ENCODE data around the gene C1orf115. TPM values are rescaled to one million over a fixed set of nuclear protein-coding genes. Genes with fewer than 3 reads are reported as not detected.

The C1orf115 gene
- total and polyA plus RNA-seq, 8 donors, result 9.3 to 28.8 (median 14.9) TPM

DNA sequence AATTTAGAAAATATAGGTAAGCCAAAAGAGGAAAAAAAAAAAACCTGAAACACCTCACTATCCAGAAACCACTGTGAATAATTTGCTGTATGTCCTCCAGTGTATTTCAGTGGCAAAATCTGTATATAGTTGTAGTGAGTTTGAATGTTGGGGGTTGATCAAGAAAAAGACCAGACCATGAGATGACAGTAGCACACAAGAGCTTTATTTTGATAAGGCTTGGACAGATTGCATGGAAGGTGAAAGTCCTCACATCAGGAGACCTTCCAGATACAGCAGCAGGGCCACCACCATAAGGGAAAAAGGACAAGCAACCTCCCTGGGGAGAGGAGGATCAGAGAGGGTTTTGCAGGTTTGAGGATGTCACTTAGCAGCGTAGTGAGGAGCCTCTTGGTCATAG, 16.2 kb upstream of the C1orf115 start:
- WGBS, 5 donors, result 80 to 98% (median 88%) methylated on average over 1 of the region's 1 CpG
- Histone ChIP-seq H3K27me3 (peaks cover 0 to 7% (median 0%) of the 10 kb centered on the region in 3 donors), H3K27ac (no peak overlapping the region), H3K9me3 (peaks cover 0 to 10% (median 6%) of the 10 kb centered on the region in 4 donors), H3K4me3 (no peak overlapping the region), H3K36me3 (no peaks in the 10 kb centered on the region), H3K4me1 (no peaks in the 10 kb centered on the region)
- TF ChIP-seq POLR2A (IDR thresholded peaks at IDR 0.05) (no peak), POLR2AphosphoS5 (IDR thresholded peaks at IDR 0.05) (no peak), EP300 (IDR thresholded peaks at IDR 0.05) (no peak)
- TF ChIP-seq, protein P1, sequence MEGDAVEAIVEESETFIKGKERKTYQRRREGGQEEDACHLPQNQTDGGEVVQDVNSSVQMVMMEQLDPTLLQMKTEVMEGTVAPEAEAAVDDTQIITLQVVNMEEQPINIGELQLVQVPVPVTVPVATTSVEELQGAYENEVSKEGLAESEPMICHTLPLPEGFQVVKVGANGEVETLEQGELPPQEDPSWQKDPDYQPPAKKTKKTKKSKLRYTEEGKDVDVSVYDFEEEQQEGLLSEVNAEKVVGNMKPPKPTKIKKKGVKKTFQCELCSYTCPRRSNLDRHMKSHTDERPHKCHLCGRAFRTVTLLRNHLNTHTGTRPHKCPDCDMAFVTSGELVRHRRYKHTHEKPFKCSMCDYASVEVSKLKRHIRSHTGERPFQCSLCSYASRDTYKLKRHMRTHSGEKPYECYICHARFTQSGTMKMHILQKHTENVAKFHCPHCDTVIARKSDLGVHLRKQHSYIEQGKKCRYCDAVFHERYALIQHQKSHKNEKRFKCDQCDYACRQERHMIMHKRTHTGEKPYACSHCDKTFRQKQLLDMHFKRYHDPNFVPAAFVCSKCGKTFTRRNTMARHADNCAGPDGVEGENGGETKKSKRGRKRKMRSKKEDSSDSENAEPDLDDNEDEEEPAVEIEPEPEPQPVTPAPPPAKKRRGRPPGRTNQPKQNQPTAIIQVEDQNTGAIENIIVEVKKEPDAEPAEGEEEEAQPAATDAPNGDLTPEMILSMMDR (IDR thresholded peaks at IDR 0.05), result no peak
- intact Hi-C loops (cut with DNase I; ENCODE audit: low total_unique reads), result no loop called here
- DNase-seq, result no peak

DNA sequence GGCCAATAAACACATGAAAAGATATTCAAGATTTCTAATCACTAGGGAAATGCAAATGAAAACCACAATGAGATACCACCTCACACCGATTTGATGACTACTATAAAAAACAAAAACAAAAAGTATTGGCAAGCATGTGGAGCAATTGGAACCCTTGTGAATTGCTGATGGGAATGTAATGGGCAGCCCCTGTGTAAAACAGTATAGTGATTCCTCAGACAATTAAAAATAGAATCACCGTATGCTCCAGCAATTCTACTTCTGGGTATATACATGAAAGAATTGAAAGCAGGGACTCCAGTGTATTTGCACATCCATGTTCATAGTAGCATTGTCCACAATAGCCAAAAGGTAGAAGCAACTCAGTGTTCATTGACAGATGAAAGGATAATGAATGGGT, 12.9 kb upstream of the C1orf115 start:
- peaks cover 0 to 12% (median 5%) of the 10 kb centered on the region in 4 donors for H3K4me1 ChIP-seq
- TF ChIP-seq, protein P1 (IDR thresholded peaks at IDR 0.05), result no peak
- TF ChIP-seq EP300 (IDR thresholded peaks at IDR 0.05), result no peak
- no peak for TF ChIP-seq POLR2AphosphoS5 (IDR thresholded peaks at IDR 0.05)
- TF ChIP-seq POLR2A (IDR thresholded peaks at IDR 0.05), result no peak
- no peak overlapping the region for H3K27ac ChIP-seq
- intact Hi-C loops (cut with DNase I; ENCODE audit: low total_unique reads), result no loop called here
- H3K36me3 ChIP-seq, result no peaks in the 10 kb centered on the region
- peaks cover 0 to 7% (median 0%) of the 10 kb centered on the region in 3 donors for H3K27me3 ChIP-seq
- H3K4me3 ChIP-seq, result no peak overlapping the region
- WGBS, 5 donors, result 67 to 83% (median 77%) methylated on average over 2 of the region's 2 CpGs
- H3K9me3 ChIP-seq, result no peaks in the 10 kb centered on the region
- no peak for DNase-seq

DNA sequence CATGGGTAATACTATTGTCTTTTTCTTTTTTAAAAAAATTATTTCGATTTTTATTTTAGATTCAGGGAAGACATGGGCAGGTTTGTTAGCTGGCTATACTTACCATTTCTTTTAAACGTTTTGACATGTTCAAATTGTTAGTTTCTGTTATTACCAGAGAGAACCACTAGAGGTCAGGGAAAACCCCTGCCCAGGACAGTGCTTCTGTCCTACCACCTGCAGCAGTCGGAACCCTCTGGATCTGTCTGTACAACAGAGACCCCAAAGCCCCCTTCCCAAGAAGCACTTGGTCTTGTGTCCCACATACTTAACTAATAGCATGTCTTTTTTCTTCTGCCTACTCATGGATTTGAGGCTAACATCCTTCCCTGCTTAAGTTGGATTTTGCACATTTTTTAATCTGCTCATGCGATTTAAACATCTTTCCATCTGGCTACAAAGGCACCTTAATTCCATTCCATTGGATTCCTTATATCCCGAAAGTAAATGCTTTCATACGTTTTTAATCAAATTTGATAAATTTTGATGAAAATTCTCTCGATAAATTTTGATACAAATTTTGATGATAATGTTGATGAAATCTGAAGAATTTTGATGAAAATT, 10.0 kb upstream of the C1orf115 start:
- Histone ChIP-seq H3K36me3 (no peaks in the 10 kb centered on the region), H3K4me1 (peaks cover 0 to 12% (median 5%) of the 10 kb centered on the region in 4 donors), H3K27me3 (no peaks in the 10 kb centered on the region), H3K27ac (no peak overlapping the region), H3K4me3 (no peak overlapping the region), H3K9me3 (no peaks in the 10 kb centered on the region)
- TF ChIP-seq, protein P1 (IDR thresholded peaks at IDR 0.05), result peak in 5 of 7 experiments; percentile 44 to 68 (median 58)
- no peak for TF ChIP-seq POLR2A (IDR thresholded peaks at IDR 0.05)
- TF ChIP-seq POLR2AphosphoS5 (IDR thresholded peaks at IDR 0.05), result no peak
- TF ChIP-seq EP300 (IDR thresholded peaks at IDR 0.05), result no peak
- intact Hi-C loops (cut with DNase I; ENCODE audit: low total_unique reads), result loop anchor here (5.0 to 10.0 kb wide), 2 partner anchors 55 to 97 kb away; no protein-coding TSS in a partner anchor
- WGBS, 5 donors, result 28 to 31% (median 29%) methylated on average over 7 of the region's 7 CpGs
- DNase-seq, result peak in 1 of 2 donors; percentile 73

DNA sequence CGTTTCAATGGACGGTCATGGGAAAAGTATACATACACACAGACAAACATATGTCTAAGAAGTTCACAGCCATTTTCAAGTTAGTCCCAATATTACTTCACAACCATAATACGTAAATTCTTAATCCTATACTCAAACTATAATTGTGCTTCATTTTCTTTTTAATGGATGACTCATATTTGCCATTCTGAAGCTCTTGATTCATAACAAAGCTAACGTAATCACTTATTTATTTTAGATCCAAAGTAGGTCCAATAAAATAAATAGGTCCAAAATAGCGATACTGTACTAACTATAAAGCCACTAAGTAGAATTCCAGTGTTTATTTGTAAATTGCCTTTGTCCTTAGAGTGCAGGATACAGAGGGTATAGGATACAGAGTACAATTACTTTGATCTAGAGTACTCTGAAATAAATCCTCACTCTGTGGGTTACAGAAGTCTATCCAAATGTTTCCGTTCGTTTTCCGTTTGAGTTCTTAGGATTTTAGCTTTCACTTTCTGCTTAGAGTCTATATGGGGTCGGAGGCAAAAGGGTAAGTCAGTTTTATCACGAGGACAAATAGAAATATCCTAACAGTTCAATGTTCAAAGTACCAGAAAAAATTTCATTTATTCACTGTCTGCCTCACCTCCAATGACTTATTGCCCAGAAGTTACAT, 8.8 kb upstream of the C1orf115 start:
- intact Hi-C loops (cut with DNase I; ENCODE audit: low total_unique reads), result loop anchor here (5.0 to 10.0 kb wide), 2 partner anchors 53 to 96 kb away; no protein-coding TSS in a partner anchor
- no peak overlapping the region for H3K27ac ChIP-seq
- peak overlapping the region in 2 of 4 donors; percentile 7 to 17 for H3K4me3 ChIP-seq
- no peak for DNase-seq
- H3K9me3 ChIP-seq, result no peaks in the 10 kb centered on the region
- no peaks in the 10 kb centered on the region for H3K27me3 ChIP-seq
- no peaks in the 10 kb centered on the region for H3K36me3 ChIP-seq
- H3K4me1 ChIP-seq, result peaks cover 0 to 12% (median 5%) of the 10 kb centered on the region in 4 donors
- TF ChIP-seq EP300 (IDR thresholded peaks at IDR 0.05) (no peak), POLR2AphosphoS5 (IDR thresholded peaks at IDR 0.05) (no peak), POLR2A (IDR thresholded peaks at IDR 0.05) (no peak)
- TF ChIP-seq, protein P1 (IDR thresholded peaks at IDR 0.05), result no peak
- 23 to 43% (median 28%) methylated on average over 10 of the region's 10 CpGs for WGBS, 5 donors

All from stomach (tissue), 9 donors.